Measurements from ENCODE around the gene STPG4.

The STPG4 gene

GRCh38 chr2:47037678-47038077 is 117.4 kb downstream of the STPG4 start:
- Histone ChIP-seq H3K4me1 (ENCODE audit: control insufficient read depth, insufficient read depth, low read length) (peaks cover 51% of the 10 kb centered on the region), H3K27me3 (replicated peaks; ENCODE audit: control insufficient read depth, insufficient read depth, low read length) (no peaks in the 10 kb centered on the region)

More at GRCh38 chr2:47037678-47038077, 117.4 kb downstream of the STPG4 start:
- Histone ChIP-seq H3K9me3 (ENCODE audit: control insufficient read depth, low read length) (no peaks in the 10 kb centered on the region), H3K36me3 (ENCODE audit: control insufficient read depth, insufficient read depth, low read length, severe bottlenecking) (peaks cover 20% of the 10 kb centered on the region), H3K4me3 (ENCODE audit: low read length) (no peak overlapping the region), H3K9ac (ENCODE audit: low read length) (no peak overlapping the region)
- no peak for DNase-seq (ENCODE audit: low read depth)
